Transverse colon (tissue), 4 donors: ENCODE results near the gene TUNAR. TPM values are rescaled to one million over a fixed set of nuclear protein-coding genes. Genes with fewer than 3 reads are reported as not detected.

Experiments used
- DNase-seq: peaks from one replicate; pipeline ENCODE4 v3.0.0-alpha.2; 2019
- H3K27ac ChIP-seq, 4 donors: fragments of 200-600 bp; sonication (generic); 2 replicates each; pipeline ENCODE4 v1.5.1; 2016 to 2018; ENCODE audit warnings: inconsistent platforms in 4 of 4
- H3K27me3 ChIP-seq: fragments of 200-600 bp; sonication (generic); 2 replicates; pipeline ENCODE4 v1.5.1; 2017; ENCODE audit warnings: inconsistent platforms
- H3K36me3 ChIP-seq, 4 donors: fragments of 200-600 bp; sonication (generic); 2 replicates each; pipeline ENCODE4 v1.5.1; 2017 to 2019; ENCODE audit warnings: inconsistent platforms in 4 of 4
- H3K4me1 ChIP-seq, 4 donors: fragments of 200-600 bp; sonication (generic); 2 replicates each; pipeline ENCODE4 v1.5.1; 2017 to 2020; ENCODE audit warnings: inconsistent platforms in 4 of 4
- H3K4me3 ChIP-seq, 4 donors: fragments of 200-600 bp; sonication (generic); 1 replicate in 1 of 4; 2 replicates in 3 of 4; pipeline versions ENCODE4 v1.5.1 to v1.6.1; 2017 to 2019; ENCODE audit warnings: inconsistent platforms in 4 of 4
- H3K9me3 ChIP-seq, 2 donors: fragments of 200-600 bp; sonication (generic); 2 replicates each; pipeline ENCODE4 v1.5.1; 2017 to 2019; ENCODE audit warnings: inconsistent platforms in 2 of 2
- CTCF ChIP-seq, 5 experiments: fragments of 200-600 bp in 3 of 5; fragments of 450-650 bp in 2 of 5; sonication (generic) in 3 of 5; IDR thresholded peaks; 1 replicate in 2 of 5; 2 replicates in 3 of 5; pipeline ENCODE4 v1.5.1; 2016 to 2017; ENCODE audit warnings: antibody characterized with exemption in 5 of 5, inconsistent platforms in 3 of 5, mild to moderate bottlenecking in 2 of 5, moderate library complexity in 1 of 5
- EP300 ChIP-seq: sonication (generic); formaldehyde crosslinking; IDR thresholded peaks from one replicate; pipeline ENCODE4 v1.6.1; 2017; ENCODE audit warnings: antibody characterized with exemption, low read depth
- POLR2A ChIP-seq: fragments of 450-650 bp; IDR thresholded peaks from one replicate; pipeline ENCODE4 v1.6.1; 2016; ENCODE audit warnings: antibody characterized with exemption, mild to moderate bottlenecking, moderate library complexity
- POLR2AphosphoS5 ChIP-seq, 3 donors: sonication (generic); formaldehyde crosslinking; IDR thresholded peaks; one replicate each; pipeline ENCODE4 v1.6.1; 2016; ENCODE audit warnings: antibody characterized with exemption in 3 of 3
- WGBS, 2 donors: methylation state at CpG; one replicate each; pipeline ENCODE4 v1.1.5; 2018; ENCODE audit warnings: low coverage in 1 of 2; 5-methylcytosine and 5-hydroxymethylcytosine counted together
- in situ Hi-C, 4 donors: fragments of 200-750 bp; cut with MboI; loops; one replicate each; pipeline versions ENCODE4 v1.15.0 to v1.15.1; 2017; ENCODE audit warnings: low sequenced_read_pairs in 3 of 4, low pct_ligation_motif_present in 1 of 4, low pct_unique_long_range_greater_than_20kb in 1 of 4
- intact Hi-C: fragments of 100-400 bp; cut with DNase I; formaldehyde crosslinking; loops from one replicate; pipeline ENCODE4 v1.15.1; 2023; ENCODE audit warnings: low total_unique reads
- total RNA-seq, 4 donors: library from RNA; depleted of rRNA; stranded (reverse); fragments of >200 nt; gene quantifications; one replicate each; pipeline ENCODE4 v1.1.0, GENCODE V29; 2016

Gene TUNAR
- total RNA-seq, 4 donors from 2014 or later, result not detected

- H3K9me3 ChIP-seq, result no peaks in the 10 kb centered on the region
- intact Hi-C loops (no loop called here), in situ Hi-C loops (no loop called here)
- no peak for TF ChIP-seq POLR2A
- no peak for TF ChIP-seq CTCF (IDR thresholded peaks at IDR 0.05)
- no peak for TF ChIP-seq POLR2AphosphoS5 (IDR thresholded peaks at IDR 0.05)
- no peak for TF ChIP-seq EP300
- no peak overlapping the region for H3K27ac ChIP-seq
- H3K4me3 ChIP-seq, result no peak overlapping the region
- DNase-seq, result no peak
- no peaks in the 10 kb centered on the region for H3K27me3 ChIP-seq
- no peaks in the 10 kb centered on the region for H3K36me3 ChIP-seq
- 92% methylated on average over 2 of the region's 2 CpGs; no CpG with 5 or more reads in 1 of the 2 donors for WGBS, 2 donors
- no peaks in the 10 kb centered on the region for H3K4me1 ChIP-seq
These were observed 45.6 kb upstream of the TUNAR start for GRCh38 chr14:95831041-95831440.

- Histone ChIP-seq H3K36me3 (no peaks in the 10 kb centered on the region), H3K9me3 (no peaks in the 10 kb centered on the region), H3K4me1 (no peaks in the 10 kb centered on the region), H3K4me3 (no peak overlapping the region), H3K27me3 (no peaks in the 10 kb centered on the region), H3K27ac (no peak overlapping the region)
- TF ChIP-seq POLR2A (no peak), CTCF (IDR thresholded peaks at IDR 0.05) (no peak), POLR2AphosphoS5 (IDR thresholded peaks at IDR 0.05) (no peak), EP300 (no peak)
- intact Hi-C loops, result no loop called here
- DNase-seq, result no peak
- 36 to 69% methylated on average over 2 to 5 of the region's 5 CpGs for WGBS, 2 donors
- in situ Hi-C loops, result no loop called here
These were observed 45.2 kb upstream of the TUNAR start for GRCh38 chr14:95831468-95831867.

GRCh38 chr14:95832012-95832411 lies 44.6 kb upstream of the TUNAR start:
- Histone ChIP-seq H3K27ac (no peak overlapping the region), H3K27me3 (no peaks in the 10 kb centered on the region), H3K4me1 (no peaks in the 10 kb centered on the region), H3K36me3 (no peaks in the 10 kb centered on the region), H3K4me3 (no peak overlapping the region), H3K9me3 (no peaks in the 10 kb centered on the region)
- no peak for TF ChIP-seq CTCF (IDR thresholded peaks at IDR 0.05)
- no peak for TF ChIP-seq POLR2A
- TF ChIP-seq EP300, result no peak
- TF ChIP-seq POLR2AphosphoS5 (IDR thresholded peaks at IDR 0.05), result no peak
- in situ Hi-C loops (no loop called here), intact Hi-C loops (no loop called here)
- DNase-seq, result no peak
- WGBS, 2 donors, result 44% methylated on average over 8 of the region's 8 CpGs; no CpG with 5 or more reads in 1 of the 2 donors

GRCh38 chr14:95833429-95833828 lies 43.2 kb upstream of the TUNAR start:
- TF ChIP-seq CTCF (IDR thresholded peaks at IDR 0.05), result no peak
- no peak for TF ChIP-seq EP300
- no peak for TF ChIP-seq POLR2AphosphoS5 (IDR thresholded peaks at IDR 0.05)
- TF ChIP-seq POLR2A, result no peak

More at GRCh38 chr14:95833429-95833828, 43.2 kb upstream of the TUNAR start:
- Histone ChIP-seq H3K36me3 (no peaks in the 10 kb centered on the region), H3K4me1 (no peaks in the 10 kb centered on the region), H3K4me3 (no peak overlapping the region), H3K9me3 (no peaks in the 10 kb centered on the region), H3K27me3 (no peaks in the 10 kb centered on the region), H3K27ac (no peak overlapping the region)
- WGBS, 2 donors, result 78% methylated on average over 3 of the region's 3 CpGs; no CpG with 5 or more reads in 1 of the 2 donors
- in situ Hi-C loops, result no loop called here
- DNase-seq, result no peak
- intact Hi-C loops, result no loop called here
